Stimulated activated CD8-positive, alpha-beta memory T cell treated with anti-CD3 and anti-CD28 coated beads, Interleukin-2, amount 100 ng/mL, for 48 hours (primary cell): ENCODE results near the gene FOXG1.

ENCODE experiments used
- DNase-seq, 2 donors: peaks; one replicate each; pipeline ENCODE4 v3.0.0-alpha.2; 2020; ENCODE audit warnings: low read depth in 2 of 2

The FOXG1 gene

GRCh38 chr14:28776482-28777266, 10.1 kb downstream of the FOXG1 start:
- no peak for DNase-seq

- no peak for DNase-seq
These were observed 11.0 kb downstream of the FOXG1 start for GRCh38 chr14:28777471-28778137.

GRCh38 chr14:28778138-28779117, 11.8 kb downstream of the FOXG1 start:
- no peak for DNase-seq

GRCh38 chr14:28779456-28779855, 12.9 kb downstream of the FOXG1 start:
- DNase-seq = no peak

- no peak for DNase-seq
These were observed 14.5 kb downstream of the FOXG1 start for GRCh38 chr14:28780843-28781820.

- no peak for DNase-seq
These were observed 15.7 kb downstream of the FOXG1 start for GRCh38 chr14:28782301-28782700.

GRCh38 chr14:28783664-28784063, 17.1 kb downstream of the FOXG1 start:
- no peak for DNase-seq

GRCh38 chr14:28784096-28785048, 17.8 kb downstream of the FOXG1 start:
- DNase-seq = no peak

GRCh38 chr14:28785096-28785952, 18.7 kb downstream of the FOXG1 start:
- no peak for DNase-seq

GRCh38 chr14:28807518-28807917, 40.9 kb downstream of the FOXG1 start:
- DNase-seq = no peak

GRCh38 chr14:28813810-28814209, 47.2 kb downstream of the FOXG1 start:
- no peak for DNase-seq
